Fibroblast of lung (primary cell): ENCODE results near the gene TPX2.

Experiments used
- CTCF ChIP-seq, 2 donors: IDR thresholded peaks in 1 of 2; conservative IDR thresholded peaks in 1 of 2; 1 replicate in 1 of 2; 2 replicates in 1 of 2; pipeline ENCODE4 v1.5.1; 2011 to 2012; ENCODE audit warnings: low read length in 2 of 2, control low read depth in 1 of 2, inconsistent platforms in 1 of 2, low read depth in 1 of 2, mild to moderate bottlenecking in 1 of 2
- EZH2 ChIP-seq: IDR thresholded peaks from 2 replicates; pipeline ENCODE4 v1.5.1; 2012; ENCODE audit warnings: low read length, control low read depth, mild to moderate bottlenecking; ENCODE audit errors: missing control alignments

GRCh38 chr20:31849306-31849930, 110.3 kb downstream of the TPX2 start:
- TF ChIP-seq CTCF (conservative IDR thresholded peaks at IDR 0.05 in 1 of 2, IDR thresholded peaks at IDR 0.05 in 1 of 2; ENCODE audit: low read depth in 1 of 2, low read length in 2 of 2) (no peak), EZH2 (no peak)
